HG02588 (cell line): Measurements from ENCODE around the gene CSAG2.

Experiments used
- ATAC-seq: cut with Tn5 transposase; IDR thresholded peaks from one replicate; pipeline ENCODE4 v1.9.1; 2021; ENCODE audit warnings: mild to moderate bottlenecking, moderate library complexity; ENCODE audit not compliant: unreplicated experiment

Gene CSAG2

GRCh38 chrX:152674135-152674534, 34.9 kb downstream of the CSAG2 start:
- no peak for ATAC-seq

- no peak for ATAC-seq
Measured at GRCh38 chrX:152663086-152663485, 46.0 kb downstream of the CSAG2 start.

GRCh38 chrX:152658302-152658701, 50.8 kb downstream of the CSAG2 start:
- no peak for ATAC-seq
